Right lobe of liver (tissue), 4 donors: ENCODE results near the gene BTBD19.

Source experiments
- CTCF ChIP-seq, 4 donors: fragments of 200-600 bp in 3 of 4; fragments of 450-650 bp in 1 of 4; IDR thresholded peaks; one replicate each; pipeline versions ENCODE4 v1.5.1 to v1.8.0; 2016 to 2022; ENCODE audit warnings: antibody characterized with exemption in 4 of 4, mild to moderate bottlenecking in 2 of 4
- POLR2A ChIP-seq: fragments of 450-650 bp; IDR thresholded peaks from one replicate; pipeline ENCODE4 v1.6.1; 2017; ENCODE audit warnings: antibody characterized with exemption, mild to moderate bottlenecking
- donor health status: DM: no; HTN: no; CAD: no.
- donor health status: DM: no; HTN: no; CAD: no.
- donor health status: DM: no; HTN: yes; CAD: no.

- TF ChIP-seq CTCF (IDR thresholded peaks at IDR 0.05) (no peak), POLR2A (no peak)
Observed at GRCh38 chr1:44822131-44822701, 13.9 kb downstream of the BTBD19 start.
